Middle frontal gyrus (tissue), 1 donor: Measurements from ENCODE around the gene FABP2.
"Not testable (repeated sequence)": the region's sequence is repeated elsewhere in the genome, so short reads cannot be mapped to it uniquely, and the experiment has no call there.

Source experiments
- DNase-seq: peaks from one replicate; pipeline ENCODE4 v3.0.0-alpha.2; 2015; ENCODE audit warnings: low spot score; ENCODE audit errors: extremely low spot score

FABP2 gene

DNA sequence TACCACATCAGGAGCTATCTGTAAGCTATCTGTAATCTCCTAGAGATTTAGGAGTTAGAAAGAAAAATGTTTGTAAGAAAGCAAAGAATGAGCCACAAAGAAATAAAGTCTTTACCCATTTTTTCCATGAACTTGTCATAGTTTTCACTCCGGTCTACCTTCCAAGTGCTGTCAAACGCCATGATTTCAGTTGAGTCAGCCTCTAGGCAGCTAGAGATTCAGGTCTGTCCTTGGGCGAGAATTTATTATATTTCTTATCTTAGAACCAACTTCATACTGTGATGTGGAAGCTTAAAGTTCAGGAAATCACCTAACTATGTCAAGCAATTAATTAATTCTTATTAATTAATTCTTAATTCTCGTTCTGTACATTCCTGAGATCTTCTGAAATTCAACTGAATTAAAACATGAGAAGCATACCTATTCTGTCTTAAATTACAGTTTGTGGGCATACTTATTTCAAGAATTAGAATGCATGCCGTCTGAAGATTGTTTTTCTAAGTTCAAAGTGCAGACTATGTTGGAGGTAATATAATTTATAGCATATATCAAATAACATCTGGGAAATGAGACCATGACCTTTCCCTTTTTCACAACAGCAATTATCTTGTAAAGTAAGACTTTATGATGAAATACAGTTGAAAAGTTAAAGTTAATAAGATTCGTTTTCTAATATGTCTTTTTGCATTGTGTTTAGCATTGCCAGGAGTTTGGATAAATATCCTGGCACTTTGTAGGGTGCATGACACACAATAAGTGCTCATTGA lies at the start of gene FABP2:
Gene FABP2 (minus strand): TSS at position 218 of the 767 bp plus-strand sequence. CDS start 36 bp downstream, at position 182.
- no peak for DNase-seq

DNA sequence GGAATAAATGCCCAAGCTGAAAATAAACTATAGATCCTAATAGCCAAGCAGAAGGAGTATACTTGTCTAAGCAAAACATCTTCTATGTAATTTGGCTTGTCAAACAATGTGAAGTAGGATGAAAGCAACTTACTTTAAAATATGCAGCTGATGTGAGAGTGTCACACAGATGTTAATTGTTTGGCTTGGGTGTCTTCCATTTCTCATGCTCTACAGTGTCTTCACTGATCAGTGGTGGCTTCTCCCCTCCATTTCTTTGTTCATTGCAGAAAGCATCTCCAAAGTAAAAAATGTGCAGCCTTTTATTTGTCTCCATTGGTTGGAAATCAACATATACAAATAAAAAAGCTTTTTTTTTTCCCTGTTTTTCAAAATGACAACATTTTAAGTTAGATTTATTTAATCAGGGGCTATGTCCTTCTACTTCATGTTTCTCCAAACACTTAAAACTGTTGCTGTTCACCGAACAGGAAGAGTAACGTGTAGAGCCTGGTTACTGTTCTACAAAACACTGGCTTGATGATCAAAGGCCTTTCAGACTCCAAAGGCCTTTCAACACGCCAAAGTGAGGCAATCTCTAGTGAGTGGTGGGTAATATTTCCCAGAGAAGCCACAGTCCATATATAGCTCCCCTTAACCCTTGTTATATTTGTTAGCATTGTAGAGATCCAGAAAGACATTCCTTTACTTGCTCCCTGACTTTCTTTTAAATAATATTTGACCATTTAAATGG lies 49.2 kb upstream of the FABP2 start:
- not testable (repeated sequence) for DNase-seq

DNA sequence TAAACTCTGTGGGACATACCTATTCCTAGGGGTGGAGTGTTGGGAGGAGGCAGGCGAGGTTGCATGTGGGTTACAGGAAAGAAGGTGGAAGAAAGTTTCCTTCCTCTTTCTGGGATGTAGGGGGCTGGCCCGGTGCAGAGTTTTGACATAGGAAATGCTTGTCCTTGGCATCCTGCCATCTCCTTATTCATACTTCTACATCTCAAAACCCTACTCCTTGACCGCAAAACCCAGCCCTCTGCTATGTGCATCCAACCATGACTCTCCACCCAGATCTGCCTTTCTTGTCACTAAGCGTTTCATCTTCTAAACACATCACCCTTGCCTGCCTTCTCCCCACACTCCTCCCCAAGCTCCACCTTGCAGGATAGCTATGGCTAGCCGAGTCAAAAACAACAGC lies 48.5 kb upstream of the FABP2 start:
- not testable (repeated sequence) for DNase-seq

DNA sequence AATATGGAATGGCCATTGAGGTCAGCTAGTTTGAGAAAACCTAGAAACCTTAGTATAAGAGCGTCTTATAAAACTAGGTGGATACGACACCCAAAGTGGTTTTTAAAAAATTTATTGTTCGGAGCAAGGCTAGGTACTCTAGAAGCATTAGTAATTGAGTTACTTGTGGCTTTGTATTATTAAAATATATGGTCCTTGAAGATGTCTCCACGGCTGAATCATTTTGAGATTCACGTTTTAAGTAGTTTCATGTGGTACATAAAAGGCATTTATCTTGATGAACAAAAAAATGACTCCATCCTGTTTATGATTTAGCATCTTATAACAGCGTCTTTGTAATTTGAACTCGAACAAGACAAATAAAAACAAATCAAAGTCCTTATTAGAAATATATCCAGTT lies 44.9 kb upstream of the FABP2 start:
- DNase-seq: not testable (repeated sequence)

DNA sequence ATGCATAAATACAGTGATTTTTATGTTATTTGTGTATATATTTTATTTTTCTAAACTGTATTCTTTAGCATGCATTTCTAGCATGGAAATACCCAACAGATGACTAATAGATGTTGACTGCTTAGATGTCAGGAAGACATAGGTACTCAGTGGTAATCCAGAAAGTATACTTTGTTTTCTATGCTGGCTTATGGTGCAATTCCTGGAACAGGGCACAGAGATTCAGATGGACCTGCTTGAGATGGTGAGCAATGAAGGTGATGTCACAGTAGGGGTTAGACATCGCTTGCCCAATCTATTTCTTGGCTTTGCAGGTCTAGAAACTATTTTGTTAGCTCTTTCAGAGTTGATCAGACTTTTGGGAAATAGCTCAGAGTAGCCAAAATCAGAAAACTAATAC lies 42.3 kb upstream of the FABP2 start:
- not testable (repeated sequence) for DNase-seq

DNA sequence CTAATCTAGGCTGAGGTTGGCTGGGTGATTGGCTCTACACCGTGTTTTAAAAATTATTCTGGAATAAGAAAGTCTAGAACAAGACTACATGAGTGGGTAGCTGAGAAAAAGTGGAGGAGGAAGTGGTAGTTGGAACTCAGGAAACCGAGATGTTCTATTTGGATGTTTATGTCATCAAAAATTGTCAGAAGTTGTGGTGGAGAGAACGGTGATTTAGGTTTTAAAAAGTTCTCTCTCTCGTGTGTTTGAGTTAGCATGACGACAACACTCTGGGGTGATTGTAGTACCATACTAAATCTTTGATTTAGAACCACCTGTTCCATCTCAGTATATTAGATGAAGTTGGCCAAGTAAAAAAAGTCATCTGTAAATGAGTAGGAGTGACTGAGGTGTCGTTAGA lies 41.4 kb upstream of the FABP2 start:
- not testable (repeated sequence) for DNase-seq

DNA sequence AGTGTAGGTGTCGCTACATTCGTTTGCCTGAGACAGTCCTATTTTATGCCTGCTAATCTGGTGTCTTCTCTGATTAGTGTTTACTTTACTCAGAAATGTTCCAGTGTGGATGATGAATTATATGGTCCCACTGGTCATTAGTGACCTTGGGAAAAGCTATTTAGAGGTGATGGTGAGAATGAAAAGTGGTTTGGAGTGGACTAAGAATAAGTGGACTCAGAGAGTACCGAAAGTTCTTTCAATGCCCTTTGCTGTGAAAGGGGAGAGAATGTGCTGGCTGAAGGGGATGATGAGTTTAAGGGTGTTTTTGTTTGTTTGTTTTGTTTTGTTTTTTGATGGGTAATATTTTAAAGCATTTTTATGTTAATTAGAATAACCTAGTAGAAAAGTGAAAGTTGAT lies 40.5 kb upstream of the FABP2 start:
- not testable (repeated sequence) for DNase-seq

DNA sequence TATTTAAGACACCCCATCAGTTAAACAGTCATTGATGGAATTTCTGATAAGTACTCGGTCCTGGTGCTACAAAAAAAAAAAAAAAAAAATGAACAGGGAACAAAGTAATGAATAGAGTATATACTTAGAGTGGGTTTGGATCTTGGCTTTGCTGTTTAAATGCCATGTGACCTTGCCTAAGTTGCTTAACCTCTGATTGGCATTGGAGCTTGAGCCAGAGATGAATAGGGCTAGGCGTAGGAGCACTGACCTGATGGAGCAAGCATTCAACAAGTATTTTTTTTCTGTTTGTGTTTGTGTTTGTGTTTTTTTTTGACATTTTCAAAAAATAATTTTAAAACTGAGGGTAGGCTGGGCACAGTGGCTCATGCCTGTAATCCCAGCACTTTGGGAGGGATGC lies 37.9 kb upstream of the FABP2 start:
- not testable (repeated sequence) for DNase-seq

DNA sequence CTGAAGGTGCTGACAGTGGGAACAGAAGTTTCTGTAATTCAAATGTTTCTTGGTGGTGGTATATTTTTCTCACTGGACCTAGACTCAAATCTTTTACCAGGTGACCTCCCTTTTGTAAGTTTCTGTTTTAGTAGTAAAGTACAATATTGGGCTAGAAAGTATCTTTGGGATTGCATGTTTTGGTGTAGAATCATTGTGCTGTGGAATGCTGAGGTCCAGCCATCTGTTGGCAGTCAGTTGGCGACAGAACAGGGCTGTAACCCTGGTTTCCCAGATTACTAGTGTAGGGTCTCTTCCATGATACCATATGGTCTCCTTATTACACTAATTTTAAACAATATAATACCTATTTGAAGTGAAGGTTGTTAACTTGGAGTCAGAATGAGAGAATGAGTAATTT lies 34.9 kb upstream of the FABP2 start:
- DNase-seq: not testable (repeated sequence)

DNA sequence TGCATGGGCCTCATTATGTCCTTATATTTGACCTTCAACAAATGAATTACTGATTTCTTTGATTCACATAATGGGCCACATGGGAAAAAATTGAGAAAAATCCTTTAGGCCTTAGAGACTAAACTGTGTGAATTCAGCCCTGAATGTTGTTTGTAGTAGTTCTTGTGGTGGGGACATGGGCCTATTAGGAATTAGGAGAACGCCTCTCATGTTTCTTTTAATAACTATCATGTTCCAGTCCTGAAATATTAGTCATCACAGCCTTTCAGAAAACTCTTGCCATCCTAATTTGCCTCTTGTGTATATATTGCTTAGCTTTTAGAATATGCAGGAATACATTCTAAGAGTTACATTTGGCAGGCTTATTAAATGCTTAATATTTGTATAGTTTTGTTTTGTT lies 34.1 kb upstream of the FABP2 start:
- not testable (repeated sequence) for DNase-seq

DNA sequence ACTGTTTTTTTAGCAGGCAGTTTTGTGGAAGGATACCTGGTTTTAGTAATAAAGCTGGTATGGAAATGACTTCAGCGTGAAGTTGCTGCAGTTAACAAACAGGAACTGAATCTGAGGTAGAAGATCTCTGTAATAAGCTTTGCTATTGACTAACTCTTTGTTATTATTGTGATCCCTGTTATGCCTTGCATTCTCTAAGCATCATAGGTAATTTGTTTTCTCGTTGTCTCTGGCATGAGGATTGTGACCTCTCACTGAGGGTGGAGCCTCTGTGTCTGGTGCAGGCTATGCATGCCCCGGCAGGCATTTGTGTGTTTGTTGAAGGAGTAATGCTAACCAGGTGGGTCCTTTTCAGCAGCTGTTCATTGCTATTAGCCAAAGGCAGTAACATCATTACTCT lies 31.4 kb upstream of the FABP2 start:
- DNase-seq: not testable (repeated sequence)

DNA sequence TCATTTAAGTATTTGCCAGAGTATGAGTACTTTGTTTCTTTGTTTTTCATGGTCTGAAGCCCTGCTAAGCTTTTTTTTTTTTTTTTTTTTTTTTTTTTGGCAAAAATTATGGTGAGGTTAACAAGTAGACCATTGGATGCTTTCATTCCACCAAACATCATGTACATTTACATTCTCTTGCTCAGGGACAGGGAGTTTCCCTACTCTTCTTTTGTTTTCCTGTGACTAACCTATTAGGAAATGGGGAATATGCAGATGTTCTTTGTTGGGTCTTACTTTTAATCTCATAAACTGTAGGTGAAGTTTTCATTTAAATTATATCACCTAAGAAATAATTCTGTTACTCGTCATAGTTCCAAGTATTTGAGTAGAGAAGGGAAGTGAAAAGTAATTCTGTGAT lies 26.2 kb upstream of the FABP2 start:
- DNase-seq: not testable (repeated sequence)

DNA sequence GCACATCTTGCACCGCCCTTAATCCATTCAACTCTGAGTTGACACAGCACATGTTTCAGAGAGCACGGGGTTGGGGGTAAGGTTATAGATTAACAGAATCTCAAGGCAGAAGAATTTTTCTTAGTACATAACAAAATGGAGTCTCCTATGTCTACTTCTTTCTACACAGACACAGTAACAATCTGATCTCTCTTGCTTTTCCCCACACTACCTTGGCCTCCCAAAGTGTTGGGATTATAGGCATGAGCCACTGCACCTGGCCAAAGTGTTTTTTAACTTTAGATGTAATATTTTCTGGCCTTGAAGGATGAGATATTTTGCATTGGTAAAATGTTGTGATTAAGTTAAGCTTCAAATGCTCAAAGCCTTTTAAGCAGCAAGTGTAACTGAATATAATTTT lies 21.4 kb upstream of the FABP2 start:
- DNase-seq: not testable (repeated sequence)

DNA sequence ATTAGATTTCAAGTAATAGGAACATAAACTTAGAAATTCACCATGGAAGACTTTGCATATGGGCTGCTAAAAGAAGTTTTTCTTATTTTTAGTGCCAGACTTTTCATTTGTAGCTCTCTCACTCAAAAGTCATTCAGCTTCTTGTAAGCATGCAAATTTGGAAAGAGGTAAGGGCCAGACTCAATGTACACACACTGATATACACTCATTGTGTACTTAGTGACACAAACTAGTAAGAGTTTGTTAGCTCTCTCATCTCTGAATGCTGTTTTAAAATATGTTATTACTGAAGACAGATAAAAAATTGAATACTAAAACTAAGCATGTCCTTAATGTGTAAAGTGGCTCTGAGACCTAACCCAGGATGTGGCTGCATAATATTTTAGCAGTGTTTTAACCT lies 18.0 kb upstream of the FABP2 start:
- DNase-seq: not testable (repeated sequence)

DNA sequence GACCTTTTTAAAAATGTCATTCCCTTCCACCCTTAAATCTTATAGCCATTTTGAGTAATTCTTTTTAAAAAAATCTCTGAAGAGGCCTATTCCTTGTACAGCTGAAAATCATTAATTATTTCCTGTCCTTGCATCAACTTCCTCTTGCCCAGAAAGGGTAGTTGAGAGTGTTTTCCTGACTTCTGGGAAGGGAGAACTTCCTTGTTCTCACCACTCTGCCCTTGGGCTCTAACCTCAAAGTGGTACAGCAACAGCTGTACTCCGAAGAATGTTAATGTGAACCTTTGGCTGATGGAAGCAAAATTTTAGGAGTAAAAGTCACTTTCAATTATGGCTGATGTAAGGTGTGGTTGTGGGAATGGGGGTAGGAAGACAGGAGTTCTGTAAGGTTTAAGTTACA lies 15.1 kb upstream of the FABP2 start:
- DNase-seq: no peak

DNA sequence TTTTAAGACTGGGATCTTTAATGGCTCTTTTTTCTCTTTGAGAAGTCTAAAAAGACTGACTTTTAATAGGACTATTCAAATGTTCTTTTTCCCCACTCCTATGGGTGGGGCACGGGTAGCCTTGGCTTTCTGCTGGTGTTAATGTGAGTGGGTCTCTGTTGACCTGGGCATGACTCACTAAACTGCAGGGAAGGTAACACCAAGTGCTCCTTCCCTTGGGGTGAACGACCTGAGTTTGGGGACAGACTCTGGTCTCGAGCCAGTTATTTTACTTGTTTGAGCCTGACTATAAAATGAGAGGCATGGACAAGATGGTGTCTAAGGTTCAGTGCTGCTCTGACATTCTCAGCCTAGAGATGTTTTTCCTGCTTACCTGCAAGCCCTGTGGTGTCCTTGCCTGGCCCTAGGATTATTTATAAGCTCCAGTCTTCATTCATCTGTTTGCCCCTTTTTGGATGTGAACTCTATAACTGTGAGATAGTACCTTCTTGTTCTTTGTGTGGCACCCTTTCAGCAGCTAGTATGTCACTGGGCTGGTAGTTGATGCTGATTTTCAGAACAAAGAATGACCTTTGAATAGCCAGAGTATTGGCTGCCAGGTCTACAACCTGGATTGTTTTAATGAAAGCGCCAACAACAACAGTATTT lies 14.5 kb upstream of the FABP2 start:
- not testable (repeated sequence) for DNase-seq

DNA sequence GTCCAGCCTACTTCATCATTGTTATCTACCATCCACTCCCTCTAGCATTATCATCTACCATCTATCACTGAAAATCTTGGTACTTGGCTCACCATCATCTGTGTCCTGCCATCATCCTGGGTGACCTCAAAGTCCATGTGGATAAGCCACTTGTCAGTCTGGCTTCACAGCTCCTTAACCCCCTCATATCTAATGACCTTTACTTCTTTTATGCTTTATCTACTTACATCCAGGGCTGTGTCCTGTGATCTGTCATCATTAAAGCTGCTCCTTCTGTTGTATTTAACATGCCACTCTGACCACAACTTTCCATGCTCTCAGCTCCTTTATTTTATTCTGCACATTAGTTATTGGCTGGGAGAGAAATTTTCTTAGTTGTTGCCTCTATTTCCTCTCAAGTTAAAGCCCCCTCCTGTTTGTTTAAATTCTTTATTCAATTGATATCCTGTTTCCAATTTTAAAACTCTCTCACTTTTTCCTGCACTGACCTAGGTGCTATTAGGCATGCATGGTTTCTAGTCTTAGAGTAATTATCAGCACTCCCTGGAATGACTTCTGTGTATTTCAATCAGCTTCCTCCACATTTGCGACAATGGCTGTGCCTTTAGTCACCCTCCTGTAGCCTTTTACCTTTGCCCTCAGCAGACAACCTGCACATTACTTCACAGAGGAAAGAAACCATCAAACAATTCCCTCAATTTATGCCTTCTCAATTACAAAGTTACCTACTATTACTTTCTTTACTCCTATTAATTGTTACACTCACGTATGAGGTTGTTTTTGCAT lies 8.1 kb upstream of the FABP2 start:
- DNase-seq: no peak

DNA sequence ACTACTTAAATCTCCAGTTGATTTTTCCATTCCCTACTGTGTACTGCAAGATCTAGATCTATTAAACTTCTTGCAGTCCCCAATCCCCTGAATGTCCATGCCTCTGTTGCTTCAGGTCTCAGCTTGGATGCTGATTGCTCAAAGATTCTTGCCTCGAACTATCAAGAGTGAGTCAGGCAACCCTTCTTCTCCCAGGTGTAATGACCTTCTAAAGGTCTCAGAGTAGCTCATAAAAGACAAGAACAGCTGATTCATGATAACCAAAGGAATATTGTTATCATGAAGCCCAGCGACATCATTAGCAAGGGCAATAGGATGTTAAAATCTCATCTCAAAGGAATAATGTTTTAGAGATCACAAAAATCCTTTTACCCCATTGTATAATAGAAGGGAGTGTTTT lies 6.8 kb upstream of the FABP2 start:
- DNase-seq: no peak

DNA sequence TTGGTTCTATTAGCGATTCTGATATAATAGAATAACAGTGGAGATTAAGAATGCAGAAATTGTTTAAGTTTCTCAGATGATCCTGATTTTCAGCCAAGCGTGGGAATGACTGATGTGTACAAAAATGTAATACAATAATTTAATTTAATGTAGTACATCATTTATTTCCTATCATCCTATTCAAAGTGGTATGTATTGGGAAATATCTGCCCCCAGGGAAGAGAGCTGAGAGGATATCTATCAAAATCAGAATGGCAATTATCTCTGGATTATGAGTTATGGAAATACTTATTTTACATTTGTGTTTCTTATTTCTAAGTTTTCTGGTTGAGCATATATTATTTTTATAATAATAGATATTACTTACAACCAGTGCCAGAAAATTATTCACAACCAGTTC lies 3.9 kb downstream of the FABP2 start:
- DNase-seq: no peak

DNA sequence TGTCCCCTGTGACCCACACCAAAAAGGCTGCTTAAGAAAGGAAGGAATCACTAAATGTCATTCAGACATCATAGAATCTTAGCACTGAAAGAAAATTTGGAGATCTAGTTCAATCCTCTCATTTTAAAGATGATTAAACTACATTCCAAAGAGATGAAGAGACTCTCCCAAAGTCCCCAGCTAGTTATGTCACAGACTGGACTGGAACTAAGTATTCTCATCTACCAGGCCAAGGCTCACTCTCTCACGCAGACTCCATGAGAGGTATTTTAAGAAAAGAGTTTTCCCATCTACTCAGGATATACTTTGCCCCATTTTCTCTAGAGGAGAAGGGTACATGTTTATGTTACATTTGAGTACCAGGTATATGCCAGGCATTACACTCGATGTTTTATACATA lies 6.9 kb downstream of the FABP2 start:
- DNase-seq: no peak

DNA sequence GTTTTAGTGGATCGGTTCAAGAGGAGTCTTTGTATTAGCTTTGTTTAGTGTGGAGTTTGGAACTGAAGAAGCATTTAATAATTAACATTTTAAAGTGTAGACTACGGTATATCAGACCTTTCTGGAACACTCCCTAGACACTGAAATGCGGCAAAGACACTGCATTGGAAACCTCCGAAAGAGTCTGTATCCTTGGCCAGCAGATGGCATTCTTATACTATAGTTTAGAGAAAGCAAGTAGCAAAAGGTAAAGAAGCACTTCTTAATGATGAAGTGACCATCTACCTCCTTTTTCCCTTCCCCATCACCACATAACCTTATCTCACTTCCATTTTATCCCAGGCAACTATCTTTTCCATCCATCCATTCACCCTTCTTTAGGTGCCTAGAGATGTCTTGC lies 7.6 kb downstream of the FABP2 start:
- no peak for DNase-seq
